HCT116 (cell line): ENCODE data around the gene RBBP8. TPM values are rescaled to one million over a fixed set of nuclear protein-coding genes. Genes with fewer than 3 reads are reported as not detected.

Experiments used
- ATAC-seq: fragments of 200-7000 bp; cut with Tn5 transposase; 2 replicates; pipeline ENCODE4 v1.9.1; 2020; ENCODE audit warnings: mild to moderate bottlenecking, moderate library complexity
- BruUV-seq: library from RNA; stranded (reverse); fragments of 400-500 nt; replicated peaks from 2 replicates; lab custom pipeline; 2021; lab: Mats Ljungman, UMichigan
- CTCF ChIA-PET: fragments of 300-600 bp; sonication (Branson Sonifier 250); formaldehyde crosslinking; loops from one replicate; lab custom pipeline; 2021; ENCODE audit warnings: antibody characterized with exemption; lab: Charles Lee
- POLR2A ChIA-PET: fragments of 300-600, 350-600 bp; sonication (Branson Sonifier 250); formaldehyde crosslinking; loops from one replicate; lab custom pipeline; 2021; ENCODE audit warnings: antibody characterized with exemption; lab: Charles Lee
- RAD21 ChIA-PET, 2 experiments: fragments of 300-600 bp; sonication (Branson Sonifier 250); formaldehyde crosslinking; loops; one replicate each; lab custom pipeline; 2023; ENCODE audit warnings: low total read pairs in 2 of 2; ENCODE audit not compliant: uncharacterized antibody in 2 of 2, unreplicated experiment in 2 of 2, low non-redundant PET in 1 of 2; lab: Charles Lee
- DNase-seq: peaks from one replicate; pipeline ENCODE4 v3.0.0-alpha.2; 2010; ENCODE audit warnings: low read depth, low spot score
- H2AFZ ChIP-seq: fragments of 200-600 bp; shearing (Covaris generic), sonication (generic); 2 replicates; pipeline ENCODE4 v1.6.1; 2017; ENCODE audit warnings: low read depth, mixed run types, mixed read lengths, antibody characterized with exemption, low read length; ENCODE audit not compliant: poor library complexity, severe bottlenecking
- H3K27ac ChIP-seq: 2 replicates; pipeline ENCODE4 v1.5.1; 2012; ENCODE audit warnings: low read depth, low read length
- H3K27me3 ChIP-seq: fragments of 200-600 bp; sonication (generic); 2 replicates; pipeline ENCODE4 v1.6.1; 2016; ENCODE audit warnings: mixed run types, low read length, mixed read lengths; ENCODE audit not compliant: insufficient read depth
- H3K36me3 ChIP-seq, 2 experiments: fragments of 200-500 bp in 1 of 2; fragments of 200-600 bp in 1 of 2; sonication (Bioruptor generic) in 1 of 2; sonication (generic) in 1 of 2; 2 replicates each; pipeline versions ENCODE4 v1.5.1 to v1.6.1; 2014 to 2016; ENCODE audit warnings: low read length in 2 of 2, inconsistent platforms in 1 of 2, mixed read lengths in 1 of 2, mixed run types in 1 of 2; ENCODE audit not compliant: insufficient read depth in 2 of 2, control insufficient read depth in 1 of 2
- H3K4me1 ChIP-seq, 2 experiments: fragments of 200-600 bp in 1 of 2; sonication (generic) in 1 of 2; 2 replicates each; pipeline versions ENCODE4 v1.5.1 to v1.6.1; 2012 to 2017; ENCODE audit warnings: low read length in 2 of 2, inconsistent platforms in 1 of 2, mild to moderate bottlenecking in 1 of 2, mixed read lengths in 1 of 2, mixed run types in 1 of 2, moderate library complexity in 1 of 2; ENCODE audit not compliant: insufficient read depth in 2 of 2, control insufficient read depth in 1 of 2
- H3K4me2 ChIP-seq: fragments of 200-600 bp; sonication (generic); 2 replicates; pipeline ENCODE4 v1.6.1; 2017; ENCODE audit warnings: mixed run types, low read length, mixed read lengths
- H3K4me3 ChIP-seq, 2 experiments: fragments of 200-600 bp in 1 of 2; sonication (generic) in 1 of 2; replicated peaks in 1 of 2; 2 replicates each; pipeline ENCODE4 v1.5.1; 2011 to 2016; ENCODE audit warnings: low read length in 2 of 2, control low read depth in 1 of 2, low read depth in 1 of 2, mild to moderate bottlenecking in 1 of 2, mixed read lengths in 1 of 2, mixed run types in 1 of 2
- H3K79me2 ChIP-seq: fragments of 200-600 bp; sonication (generic); 2 replicates; pipeline ENCODE4 v1.6.1; 2017; ENCODE audit warnings: mild to moderate bottlenecking, mixed run types, low read length, moderate library complexity, mixed read lengths; ENCODE audit not compliant: insufficient read depth
- H3K9ac ChIP-seq: fragments of 200-600 bp; sonication (generic); 2 replicates; pipeline ENCODE4 v1.6.1; 2016; ENCODE audit warnings: low read length, mixed read lengths
- H3K9me2 ChIP-seq: fragments of 200-600 bp; sonication (generic), shearing (Covaris generic); 2 replicates; pipeline ENCODE4 v1.6.1; 2017; ENCODE audit warnings: mixed run types, mild to moderate bottlenecking, moderate library complexity; ENCODE audit not compliant: insufficient read depth
- H3K9me3 ChIP-seq, 2 experiments: fragments of 200-500 bp in 1 of 2; fragments of 200-600 bp in 1 of 2; sonication (Bioruptor generic) in 1 of 2; sonication (generic) in 1 of 2; 2 replicates each; pipeline ENCODE4 v1.6.1; 2014 to 2017; ENCODE audit warnings: low read length in 2 of 2, mixed read lengths in 2 of 2, inconsistent platforms in 1 of 2, low read depth in 1 of 2, mild to moderate bottlenecking in 1 of 2, mixed run types in 1 of 2, moderate library complexity in 1 of 2; ENCODE audit not compliant: control insufficient read depth in 1 of 2, insufficient read depth in 1 of 2
- H4K20me1 ChIP-seq: fragments of 200-600 bp; sonication (generic), shearing (Covaris generic); 2 replicates; pipeline ENCODE4 v1.6.1; 2017; ENCODE audit warnings: mixed run types, mild to moderate bottlenecking, moderate library complexity; ENCODE audit not compliant: insufficient read depth
- ATF3 ChIP-seq: IDR thresholded peaks from 2 replicates; pipeline ENCODE4 v1.6.1; 2012
- CEBPB ChIP-seq: IDR thresholded peaks from 2 replicates; pipeline ENCODE4 v1.6.1; 2012; ENCODE audit warnings: low read depth
- CTCF ChIP-seq, 3 experiments: fragments of 200-600 bp in 1 of 3; sonication (generic) in 1 of 3; IDR thresholded peaks in 2 of 3; conservative IDR thresholded peaks in 1 of 3; 2 replicates each; pipeline ENCODE4 v1.5.1; 2012 to 2017; ENCODE audit warnings: low read depth in 2 of 3, low read length in 2 of 3, antibody characterized with exemption in 1 of 3, borderline replicate concordance in 1 of 3, control low read depth in 1 of 3, mild to moderate bottlenecking in 1 of 3, mixed read lengths in 1 of 3, mixed run types in 1 of 3, moderate library complexity in 1 of 3; ENCODE audit not compliant: insufficient read depth in 1 of 3
- EZH2 ChIP-seq: fragments of 200-600 bp; sonication (generic); IDR thresholded peaks from 2 replicates; pipeline ENCODE4 v1.6.1; 2017; ENCODE audit warnings: antibody characterized with exemption, mixed run types
- FOSL1 ChIP-seq: IDR thresholded peaks from 2 replicates; pipeline ENCODE4 v1.6.1; 2012; ENCODE audit warnings: low read depth
- MAX ChIP-seq: IDR thresholded peaks from 2 replicates; pipeline ENCODE4 v1.6.1; 2012
- POLR2A ChIP-seq: IDR thresholded peaks from 2 replicates; pipeline ENCODE4 v1.7.0; 2011; ENCODE audit warnings: borderline replicate concordance; ENCODE audit not compliant: insufficient read depth, insufficient read length; ENCODE audit errors: extremely low read depth
- RAD21 ChIP-seq: IDR thresholded peaks from 2 replicates; pipeline ENCODE4 v1.6.1; 2012; ENCODE audit warnings: low read depth, mild to moderate bottlenecking
- SIN3A ChIP-seq: IDR thresholded peaks from 2 replicates; pipeline ENCODE4 v1.6.1; 2012; ENCODE audit warnings: low read depth
- SP1 ChIP-seq: IDR thresholded peaks from 2 replicates; pipeline ENCODE4 v1.6.1; 2012; ENCODE audit warnings: low read depth
- SRF ChIP-seq: IDR thresholded peaks from 2 replicates; pipeline ENCODE4 v1.6.1; 2012; ENCODE audit warnings: low read depth
- TCF7L2 ChIP-seq: IDR thresholded peaks from 2 replicates; pipeline ENCODE4 v1.7.0; 2011; ENCODE audit warnings: borderline replicate concordance, inconsistent platforms; ENCODE audit not compliant: insufficient read depth, insufficient read length; ENCODE audit errors: extremely low read depth
- ZBTB33 ChIP-seq: IDR thresholded peaks from 2 replicates; pipeline ENCODE4 v1.6.1; 2011; ENCODE audit warnings: mild to moderate bottlenecking, low read length, moderate library complexity; ENCODE audit not compliant: insufficient replicate concordance; ENCODE audit errors: extremely low read depth
- ZFX ChIP-seq: fragments of 450-650 bp; IDR thresholded peaks from 2 replicates; pipeline ENCODE4 v1.6.1; 2017
- ZNF274 ChIP-seq: fragments of 200-500 bp; sonication (Bioruptor generic); IDR thresholded peaks from 2 replicates; pipeline ENCODE4 v1.6.1; 2014; ENCODE audit warnings: mild to moderate bottlenecking, low read depth, low read length, inconsistent platforms
- intact Hi-C: fragments of 100-400 bp; cut with micrococcal nuclease; formaldehyde crosslinking; loops from 2 replicates; pipeline ENCODE4 v1.10.0; 2022
- total RNA-seq: library from RNA; stranded (reverse); gene quantifications from one replicate; pipeline ENCODE4 v1.2.1, GENCODE V29; 2021; ENCODE audit not compliant: unreplicated experiment

Gene RBBP8
- total RNA-seq, 1 experiment from 2014 or later = 66.6 TPM

- intact Hi-C loops = no loop called here
- no peaks in the 10 kb centered on the region for H3K9me3 ChIP-seq
- H3K9me2 ChIP-seq = no peaks in the 10 kb centered on the region
- CTCF ChIA-PET = no interaction called here
- no peak overlapping the region for H2AFZ ChIP-seq
- ATAC-seq = no peak
- no TSS peak for BruUV-seq
- no peaks in the 10 kb centered on the region for H3K27me3 ChIP-seq
- H3K79me2 ChIP-seq = no peaks in the 10 kb centered on the region
- no peak overlapping the region for H3K27ac ChIP-seq
- peaks cover 7 to 11% of the 10 kb centered on the region in 2 experiments; a peak in 2 of 4 replicates for H3K36me3 ChIP-seq
- H3K4me2 ChIP-seq = no peak overlapping the region
- TF ChIP-seq RAD21 (no peak), CEBPB (no peak), CTCF (IDR thresholded peaks at IDR 0.05 in 2 of 3, conservative IDR thresholded peaks at IDR 0.05 in 1 of 3; ENCODE audit: borderline replicate concordance in 1 of 3, insufficient read depth in 1 of 3, low read depth in 2 of 3, low read length in 2 of 3) (no peak), SIN3A (no peak), SP1 (no peak), SRF (no peak), EZH2 (no peak), ZFX (no peak), ZNF274 (no peak), ATF3 (no peak), POLR2A (no peak), TCF7L2 (no peak), MAX (no peak), FOSL1 (no peak), ZBTB33 (no peak)
- H3K9ac ChIP-seq = no peak overlapping the region
- no peak overlapping the region for H3K4me3 ChIP-seq
- DNase-seq = no peak
- H4K20me1 ChIP-seq = no peaks in the 10 kb centered on the region
- POLR2A ChIA-PET = no interaction called here
- no peaks in the 10 kb centered on the region for H3K4me1 ChIP-seq
- RAD21 ChIA-PET = no interaction called here
Observed at GRCh38 chr18:23003289-23003688, 70.2 kb downstream of the RBBP8 start.
